ENCODE results near the gene TGFBR3L.

TGFBR3L gene

DNA sequence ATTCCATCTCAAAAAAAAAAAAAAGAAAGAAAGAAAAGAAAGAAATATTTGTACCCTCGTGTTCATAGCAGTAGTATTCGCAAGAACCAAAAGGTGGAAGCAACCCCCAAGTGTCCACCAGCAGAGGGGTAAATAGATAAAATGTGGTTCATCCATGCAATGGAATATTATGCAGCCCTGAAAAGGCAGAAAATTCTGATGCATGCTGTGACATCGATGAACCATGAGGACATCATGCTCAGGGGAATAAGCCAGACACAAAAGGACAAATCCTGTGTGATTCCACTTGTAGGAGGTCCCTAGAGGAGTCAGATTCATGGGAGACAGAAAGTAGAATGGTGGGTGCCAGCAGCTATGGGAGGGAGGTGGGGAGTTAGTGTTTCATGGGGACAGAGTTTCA, 32.7 kb upstream of the TGFBR3L start:
- H3K4me3 ChIP-seq (ENCODE audit: low read length): no peak overlapping the region
- TF ChIP-seq, protein P1, sequence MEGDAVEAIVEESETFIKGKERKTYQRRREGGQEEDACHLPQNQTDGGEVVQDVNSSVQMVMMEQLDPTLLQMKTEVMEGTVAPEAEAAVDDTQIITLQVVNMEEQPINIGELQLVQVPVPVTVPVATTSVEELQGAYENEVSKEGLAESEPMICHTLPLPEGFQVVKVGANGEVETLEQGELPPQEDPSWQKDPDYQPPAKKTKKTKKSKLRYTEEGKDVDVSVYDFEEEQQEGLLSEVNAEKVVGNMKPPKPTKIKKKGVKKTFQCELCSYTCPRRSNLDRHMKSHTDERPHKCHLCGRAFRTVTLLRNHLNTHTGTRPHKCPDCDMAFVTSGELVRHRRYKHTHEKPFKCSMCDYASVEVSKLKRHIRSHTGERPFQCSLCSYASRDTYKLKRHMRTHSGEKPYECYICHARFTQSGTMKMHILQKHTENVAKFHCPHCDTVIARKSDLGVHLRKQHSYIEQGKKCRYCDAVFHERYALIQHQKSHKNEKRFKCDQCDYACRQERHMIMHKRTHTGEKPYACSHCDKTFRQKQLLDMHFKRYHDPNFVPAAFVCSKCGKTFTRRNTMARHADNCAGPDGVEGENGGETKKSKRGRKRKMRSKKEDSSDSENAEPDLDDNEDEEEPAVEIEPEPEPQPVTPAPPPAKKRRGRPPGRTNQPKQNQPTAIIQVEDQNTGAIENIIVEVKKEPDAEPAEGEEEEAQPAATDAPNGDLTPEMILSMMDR (IDR thresholded peaks at IDR 0.05; ENCODE audit: insufficient read depth, low read depth, low read length, missing control alignments): no peak
- DNase-seq (ENCODE audit: low read depth): no peak

DNA sequence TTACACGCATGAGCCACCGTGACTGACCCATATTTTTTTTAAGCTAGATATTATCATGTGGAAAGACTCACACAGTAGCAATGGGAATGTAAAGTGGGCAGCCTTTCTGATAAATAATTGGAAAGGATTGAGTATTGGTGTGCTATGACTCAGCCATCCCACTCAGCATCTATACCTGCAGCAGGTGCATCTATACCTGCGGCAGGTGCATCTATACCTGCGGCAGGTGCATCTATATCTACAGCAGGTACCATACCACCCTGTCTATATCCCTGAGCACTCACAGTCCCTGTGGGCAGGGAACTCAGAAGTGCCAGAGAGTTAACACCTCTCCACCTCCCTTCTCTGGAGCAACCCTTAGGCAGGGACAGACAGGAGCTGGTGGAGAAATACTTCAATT, 31.5 kb upstream of the TGFBR3L start:
- DNase-seq (ENCODE audit: low read depth): no peak
- TF ChIP-seq, protein P1 (IDR thresholded peaks at IDR 0.05; ENCODE audit: insufficient read depth, low read depth, low read length, missing control alignments): no peak
- no peak overlapping the region for H3K4me3 ChIP-seq (ENCODE audit: low read length)

DNA sequence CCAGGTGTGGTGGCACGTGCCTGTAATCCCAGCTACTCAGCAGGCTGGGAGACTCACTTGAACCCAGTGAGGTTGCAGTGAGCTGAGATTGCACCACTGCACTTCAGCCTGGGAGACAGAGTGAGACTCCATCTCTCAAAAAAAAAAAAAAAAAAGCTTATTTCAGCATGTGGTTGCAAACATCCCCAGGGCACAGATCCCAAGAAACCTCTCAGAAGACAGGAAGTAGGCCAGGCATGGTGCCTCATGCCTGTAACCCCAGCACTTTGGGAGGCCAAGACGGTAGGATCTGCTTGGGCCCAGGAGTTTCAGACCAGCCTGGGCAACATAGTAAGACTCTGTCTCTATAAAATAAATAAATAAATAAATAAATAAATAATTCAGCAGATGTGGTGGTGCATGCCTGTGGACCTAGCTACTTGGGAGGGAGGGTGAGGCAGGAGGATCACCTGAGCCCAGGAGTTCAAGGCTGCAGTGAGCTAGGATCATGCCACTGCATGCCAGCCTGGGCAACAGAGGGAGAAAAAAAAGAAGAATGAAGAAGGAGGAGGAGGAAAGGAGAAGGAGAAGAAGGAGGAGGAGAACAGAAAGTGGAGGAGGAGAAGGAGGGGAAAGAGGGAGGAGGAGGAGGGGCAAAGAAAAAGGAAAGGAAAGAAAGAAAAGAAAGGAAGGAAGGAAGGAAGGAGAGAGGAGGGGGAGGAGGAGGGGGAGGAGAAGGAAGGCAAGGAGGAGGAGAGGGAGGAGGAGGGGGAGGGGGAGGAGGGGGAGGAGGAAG, 30.6 kb upstream of the TGFBR3L start:
- TF ChIP-seq, protein P1 (IDR thresholded peaks at IDR 0.05; ENCODE audit: insufficient read depth, low read depth, low read length, missing control alignments): no peak
- DNase-seq (ENCODE audit: low read depth): peak; percentile 38

DNA sequence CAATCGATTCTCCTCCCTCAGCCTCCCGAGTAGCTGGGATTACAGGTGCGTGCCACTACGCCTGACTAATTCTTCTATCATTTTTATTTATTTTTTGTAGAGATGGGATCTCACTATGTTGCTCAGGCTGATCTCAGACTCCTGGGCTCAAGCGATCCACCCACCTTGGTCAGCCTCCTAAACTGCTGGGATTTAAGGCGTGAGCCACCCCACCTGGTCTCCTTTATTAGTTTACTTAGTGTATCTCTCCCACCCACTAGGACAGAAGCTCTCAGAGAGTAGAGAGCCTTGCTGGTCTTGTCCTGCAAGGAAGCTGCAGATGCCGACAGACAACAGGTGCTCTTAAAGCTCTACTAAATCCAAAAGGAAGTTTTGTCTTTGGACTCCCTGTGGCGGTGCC, 28.8 kb upstream of the TGFBR3L start:
- TF ChIP-seq, protein P1 (IDR thresholded peaks at IDR 0.05; ENCODE audit: insufficient read depth, low read depth, low read length, missing control alignments): no peak
- no peak for DNase-seq (ENCODE audit: low read depth)
- no peak overlapping the region for H3K4me3 ChIP-seq (ENCODE audit: low read length)

More for the DNA sequence above, 30.6 kb upstream of the TGFBR3L start:
- no peak overlapping the region for H3K4me3 ChIP-seq (ENCODE audit: low read length)

DNA sequence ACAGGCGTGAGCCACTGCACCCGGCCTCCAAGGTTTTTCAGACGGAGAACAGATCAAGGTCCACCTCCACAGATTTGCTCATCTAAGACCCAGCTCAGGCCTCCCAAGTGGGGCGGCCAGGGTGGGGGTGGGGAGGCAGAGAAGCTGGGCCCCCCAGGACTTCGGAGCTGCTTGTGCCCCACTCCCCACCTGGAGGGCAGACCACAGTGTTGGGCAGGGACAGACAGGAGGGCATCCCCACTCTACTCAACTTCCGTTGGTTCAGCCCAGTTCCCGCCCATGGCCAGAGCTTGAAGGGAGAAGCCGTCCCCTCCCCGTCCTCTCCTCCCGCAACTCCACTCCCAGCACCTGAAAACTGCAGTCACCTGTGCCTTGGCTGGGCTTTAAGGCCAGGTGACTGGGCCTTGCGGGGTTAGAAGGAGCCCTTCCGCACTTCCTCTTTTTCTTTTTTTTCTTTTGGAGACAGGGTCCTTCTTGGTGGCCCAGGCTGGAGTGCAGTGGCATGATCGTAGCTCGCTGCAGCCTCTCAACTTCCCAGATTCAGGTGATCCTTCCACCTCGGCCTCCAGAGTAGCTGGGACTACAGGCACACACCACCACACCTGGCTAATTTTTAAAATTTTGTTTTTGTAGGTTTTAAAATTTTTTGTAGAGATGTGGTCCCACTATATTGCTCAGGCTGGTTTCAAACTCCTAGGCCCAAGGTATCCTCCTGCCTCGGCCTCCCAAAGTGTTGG, 27.1 kb upstream of the TGFBR3L start:
- no peak overlapping the region for H3K4me3 ChIP-seq (ENCODE audit: low read length)
- DNase-seq (ENCODE audit: low read depth): no peak
- TF ChIP-seq, protein P1 (IDR thresholded peaks at IDR 0.05; ENCODE audit: insufficient read depth, low read depth, low read length, missing control alignments): no peak

DNA sequence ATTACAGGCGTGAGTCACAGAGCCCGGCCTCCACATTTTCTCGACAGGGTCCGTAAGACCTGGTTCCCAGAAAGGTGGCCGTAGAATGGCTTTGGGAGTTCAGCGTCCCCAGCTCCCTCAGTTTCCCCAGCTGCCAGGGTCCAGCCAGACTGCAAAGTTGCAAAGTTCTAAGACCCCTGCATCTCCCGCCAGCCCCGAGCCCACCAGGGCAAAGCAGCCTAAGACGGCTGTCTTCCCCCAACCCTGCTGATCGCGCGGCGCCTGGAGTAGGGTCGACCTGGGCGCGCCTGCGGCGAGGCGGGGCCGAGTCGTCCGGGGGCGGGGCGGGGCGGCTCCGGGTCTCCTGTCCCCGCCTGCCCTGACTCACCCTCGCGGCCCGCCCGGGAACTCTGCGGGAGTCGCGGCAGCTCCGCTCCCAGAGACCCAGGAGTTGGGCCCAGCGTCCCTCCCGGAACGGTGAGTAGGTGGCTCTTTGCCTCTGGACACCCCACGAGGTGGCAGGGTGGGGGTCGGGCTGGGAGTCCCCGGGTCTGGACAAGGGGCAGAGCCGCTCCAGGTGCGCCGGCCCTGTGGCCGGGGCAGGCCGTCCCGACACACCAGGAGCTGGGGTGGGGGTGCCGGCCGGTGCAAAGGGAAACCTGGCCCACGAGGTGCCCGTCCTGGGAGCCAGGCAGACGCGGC, 26.3 kb upstream of the TGFBR3L start, which contains the start of gene LRRC8E:
LRRC8E (plus strand) TSS at position 366 of the 681 bp plus-strand sequence. CDS start 7,094 bp downstream, outside the sequence.
- peak within 1 kb of the TSS; percentile 68 for H3K4me3 ChIP-seq (ENCODE audit: low read length)
- DNase-seq (ENCODE audit: low read depth): peak; percentile 80

More for the DNA sequence above, 26.3 kb upstream of the TGFBR3L start, which contains the start of gene LRRC8E:
- TF ChIP-seq, protein P1 (IDR thresholded peaks at IDR 0.05; ENCODE audit: insufficient read depth, low read depth, low read length, missing control alignments): no peak
